SKM-1 treated with dmso at 0.1 percent for 144 hours (cell line): ENCODE data around the gene EEPD1.
"Not testable (repeated sequence)": the region's sequence is repeated elsewhere in the genome, so short reads cannot be mapped to it uniquely, and the experiment has no call there.

Experiments
- DNase-seq: peaks from one replicate; lab custom pipeline; 2025; ENCODE audit not compliant: unreplicated experiment; lab: John Stamatoyannopoulos, UW

Gene EEPD1

GRCh38 chr7:36245684-36246299 lies 92.7 kb downstream of the EEPD1 start:
- DNase-seq: no peak

DNA sequence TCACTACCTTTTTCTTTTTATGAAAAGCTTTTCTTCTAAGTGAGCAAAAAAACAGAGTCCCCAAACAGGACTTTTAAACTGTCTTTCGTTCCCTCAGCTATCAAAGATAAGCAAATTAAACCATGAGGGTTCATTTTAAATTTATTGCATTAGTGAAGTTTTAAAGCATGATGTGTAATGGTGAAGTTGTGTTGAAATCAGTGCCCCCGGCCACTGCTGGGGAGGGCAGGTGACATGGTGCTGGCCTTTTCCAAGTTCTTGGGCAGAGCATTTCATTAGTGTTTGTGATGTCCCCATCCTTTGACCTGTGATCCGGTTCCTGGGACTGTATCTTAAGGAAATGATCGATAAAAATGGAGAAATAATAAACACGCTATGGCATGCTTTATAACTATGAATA lies 96.0 kb downstream of the EEPD1 start:
- no peak for DNase-seq

DNA sequence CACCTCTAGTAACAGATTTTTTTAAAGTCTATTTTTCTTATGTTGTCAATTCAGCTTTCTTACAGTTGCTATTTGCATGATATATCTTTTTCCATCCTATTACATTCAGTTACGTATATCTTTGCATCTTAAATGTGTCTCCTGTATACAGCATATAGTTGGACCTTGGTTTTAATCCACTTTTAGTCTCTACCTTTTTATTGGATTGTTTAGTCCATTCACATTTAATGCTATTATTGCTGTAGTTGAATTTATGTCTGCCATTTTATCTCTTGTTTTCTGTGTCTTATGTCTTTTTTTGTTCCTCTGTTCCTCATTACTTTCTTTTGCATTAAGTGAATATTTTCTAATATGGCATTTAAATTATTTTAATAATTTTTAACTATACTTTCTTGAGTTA lies 100.6 kb downstream of the EEPD1 start:
- no peak for DNase-seq

DNA sequence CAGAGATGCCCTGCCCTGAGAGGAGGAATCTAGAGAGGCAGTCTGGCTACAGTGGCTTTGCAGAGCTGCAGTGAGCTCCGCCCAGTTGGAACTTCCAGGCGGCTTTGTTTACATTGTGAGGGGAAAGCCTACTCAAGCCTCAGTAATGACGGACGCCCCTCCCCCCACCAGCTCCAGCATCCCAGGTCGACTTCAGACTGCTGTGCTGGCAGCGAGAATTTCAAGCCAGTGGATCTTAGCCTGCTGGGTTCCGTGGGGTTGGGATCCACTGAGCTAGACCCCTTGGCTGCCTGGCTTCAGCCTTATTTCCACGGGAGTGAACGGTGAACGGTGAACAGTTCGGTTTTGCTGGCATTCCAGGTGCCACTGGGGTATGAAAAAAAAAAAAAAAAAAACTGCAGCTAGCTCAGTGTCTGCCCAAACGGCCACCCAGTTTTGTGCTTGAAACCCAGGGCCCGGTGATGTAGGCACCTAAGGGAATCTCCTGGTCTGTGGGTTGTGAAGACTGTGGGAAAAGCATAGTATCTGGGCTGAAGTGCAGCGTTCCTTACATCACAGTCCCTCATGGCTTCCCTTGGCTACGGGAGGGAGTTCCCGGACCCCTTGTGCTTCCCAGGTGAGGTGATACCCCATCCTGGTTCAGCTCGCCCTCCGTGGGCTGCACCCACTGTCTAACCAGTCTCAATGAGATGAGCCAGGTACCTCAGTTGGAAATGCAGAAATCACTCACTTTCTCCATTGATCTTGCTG lies 105.6 kb downstream of the EEPD1 start:
- not testable (repeated sequence) for DNase-seq

DNA sequence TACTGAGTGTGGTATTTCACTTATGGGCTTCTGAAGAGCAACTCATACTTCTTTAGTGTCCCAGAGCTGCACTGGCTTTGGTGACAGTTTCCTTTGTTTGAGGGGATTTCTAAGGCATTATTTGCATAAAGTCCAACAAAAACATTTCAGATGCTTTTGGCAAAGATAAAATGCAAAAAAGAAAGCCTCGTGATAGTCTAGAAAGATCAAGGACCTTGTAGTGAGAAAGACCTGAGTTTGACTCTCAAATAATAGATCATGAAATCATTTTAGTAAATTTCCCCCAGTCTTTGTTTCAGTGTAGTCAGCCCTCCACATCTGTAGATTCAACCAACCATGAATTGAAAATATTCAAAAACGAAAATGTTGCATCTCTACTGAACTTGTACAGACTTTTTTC lies 107.4 kb downstream of the EEPD1 start:
- no peak for DNase-seq

DNA sequence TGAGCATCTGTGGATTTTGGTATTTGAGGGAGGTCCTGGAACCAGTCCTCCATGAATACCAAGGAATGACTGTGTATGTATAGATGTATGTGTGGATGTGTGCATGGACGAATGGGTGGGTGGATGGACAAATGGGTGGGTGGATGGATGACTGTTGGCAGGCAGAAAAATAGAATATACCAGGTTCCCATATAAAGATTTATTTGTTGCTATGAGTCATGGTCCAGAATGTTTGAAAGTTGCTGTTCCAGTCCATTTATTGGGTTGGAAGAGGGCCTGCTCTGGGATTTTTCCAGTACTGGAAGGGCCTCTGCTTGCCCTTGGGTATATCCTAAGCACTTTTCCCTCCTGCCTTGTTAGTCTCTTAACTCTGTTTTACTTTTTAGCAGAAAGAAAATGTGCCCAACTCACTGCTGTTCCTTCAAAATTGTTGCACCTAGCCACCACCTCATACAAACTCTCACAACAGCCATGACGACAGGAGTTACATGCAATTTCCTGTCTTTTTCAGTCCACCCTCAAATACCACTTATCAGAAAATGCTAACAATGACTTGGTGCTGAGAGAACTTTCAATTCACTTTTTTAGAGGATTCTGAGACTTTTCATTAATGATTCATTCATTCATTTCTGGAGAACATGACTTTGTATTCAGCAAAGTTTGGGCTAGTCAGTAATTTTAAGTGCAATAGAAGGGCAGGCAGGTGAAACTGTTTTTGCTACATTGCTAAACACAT lies 108.1 kb downstream of the EEPD1 start:
- DNase-seq: peak; percentile 36

- no peak for DNase-seq
These were observed 109.4 kb downstream of the EEPD1 start for GRCh38 chr7:36262309-36263094.

DNA sequence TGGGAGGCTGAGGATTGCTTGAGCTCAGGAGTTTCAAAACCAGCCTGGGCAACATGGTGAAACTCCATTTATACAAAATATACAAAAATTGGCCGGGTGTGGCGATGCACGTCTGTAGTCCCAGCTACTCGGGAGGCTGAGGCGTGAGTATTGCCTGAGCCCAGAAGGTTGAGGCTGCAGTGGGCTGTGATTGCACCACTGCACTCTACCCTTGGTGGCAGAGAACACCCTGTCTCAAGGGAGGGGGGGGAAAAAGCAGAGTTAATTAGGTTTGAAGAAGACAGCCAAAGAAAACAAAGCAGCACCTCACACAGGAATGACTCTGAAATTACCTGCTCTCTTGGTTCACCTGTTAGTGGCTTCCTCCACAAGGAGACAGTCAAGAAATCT lies 110.0 kb downstream of the EEPD1 start:
- DNase-seq: no peak

- DNase-seq: peak; percentile 86
These were observed 111.2 kb downstream of the EEPD1 start for GRCh38 chr7:36264123-36264801.

DNA sequence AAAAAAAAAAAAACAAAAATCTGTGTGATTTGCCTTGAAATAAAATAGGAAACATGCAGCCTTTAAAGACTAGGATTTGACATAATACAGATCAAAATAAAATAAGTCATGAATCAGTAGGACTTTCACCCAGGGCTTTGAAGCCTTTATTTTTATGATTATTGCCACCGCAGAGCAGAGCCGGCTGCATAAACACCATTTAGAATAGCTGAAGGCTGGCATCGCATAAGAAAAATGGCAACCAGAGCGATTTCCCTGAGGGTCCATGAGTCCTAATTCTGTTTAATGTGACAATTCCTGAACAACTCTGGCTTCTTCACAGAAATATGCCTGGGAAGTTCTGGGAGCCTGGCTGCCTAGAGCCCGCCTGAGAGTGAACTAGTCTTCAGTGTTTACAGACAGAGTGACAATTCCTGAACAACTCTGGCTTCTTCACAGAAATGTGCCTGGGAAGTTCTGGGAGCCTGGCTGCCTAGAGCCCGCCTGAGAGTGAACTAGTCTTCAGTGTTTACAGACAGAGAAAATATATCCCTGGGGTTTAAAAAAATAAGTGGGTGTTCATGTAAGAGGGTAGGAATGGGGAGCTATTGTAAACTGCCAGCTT lies 112.0 kb downstream of the EEPD1 start:
- DNase-seq: no peak

DNA sequence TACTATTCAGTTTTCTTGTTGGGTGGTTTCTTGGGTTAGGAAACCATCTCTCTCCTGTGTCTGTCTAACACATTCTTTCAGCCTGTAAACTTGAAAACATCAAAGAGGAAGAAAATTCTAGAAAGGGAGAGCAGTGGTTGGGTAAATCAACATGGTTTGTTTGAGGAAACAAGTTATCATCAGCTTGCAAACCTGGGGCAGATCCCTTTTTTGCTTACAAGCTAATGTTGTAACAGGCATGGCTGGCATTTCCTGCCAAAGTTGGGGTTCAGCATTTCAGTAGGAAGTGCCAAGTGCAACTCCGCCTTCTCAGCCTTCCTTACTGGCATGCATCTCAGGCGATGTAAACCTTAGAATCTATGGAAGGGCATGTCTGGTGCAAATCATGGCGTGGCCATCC lies 112.6 kb downstream of the EEPD1 start:
- peak; percentile 64 for DNase-seq

GRCh38 chr7:36266190-36266589 lies 113.1 kb downstream of the EEPD1 start:
- no peak for DNase-seq

DNA sequence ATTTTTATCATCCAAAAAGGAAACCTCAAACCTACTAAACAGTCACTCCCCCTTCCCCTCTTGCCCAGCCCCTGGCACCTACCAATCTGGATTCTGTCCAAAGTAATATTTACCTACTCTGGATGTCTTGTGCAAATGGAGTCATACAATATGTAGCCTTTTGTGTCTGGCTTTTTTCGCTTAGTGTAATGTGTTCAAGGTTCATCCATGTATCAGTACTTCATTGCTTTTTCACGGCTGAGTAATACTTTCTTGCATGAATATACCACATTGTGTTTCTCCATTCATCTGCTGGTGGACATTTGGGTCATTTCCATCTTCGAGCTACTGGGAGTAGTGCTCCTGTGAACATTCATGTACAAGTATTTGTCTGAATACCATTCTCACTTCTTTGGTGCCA lies 113.6 kb downstream of the EEPD1 start:
- no peak for DNase-seq

- DNase-seq: no peak
These were observed 119.1 kb downstream of the EEPD1 start for GRCh38 chr7:36272211-36272566.

GRCh38 chr7:36272567-36273269 lies 119.7 kb downstream of the EEPD1 start:
- no peak for DNase-seq

GRCh38 chr7:36273836-36274235 lies 120.8 kb downstream of the EEPD1 start:
- no peak for DNase-seq

DNA sequence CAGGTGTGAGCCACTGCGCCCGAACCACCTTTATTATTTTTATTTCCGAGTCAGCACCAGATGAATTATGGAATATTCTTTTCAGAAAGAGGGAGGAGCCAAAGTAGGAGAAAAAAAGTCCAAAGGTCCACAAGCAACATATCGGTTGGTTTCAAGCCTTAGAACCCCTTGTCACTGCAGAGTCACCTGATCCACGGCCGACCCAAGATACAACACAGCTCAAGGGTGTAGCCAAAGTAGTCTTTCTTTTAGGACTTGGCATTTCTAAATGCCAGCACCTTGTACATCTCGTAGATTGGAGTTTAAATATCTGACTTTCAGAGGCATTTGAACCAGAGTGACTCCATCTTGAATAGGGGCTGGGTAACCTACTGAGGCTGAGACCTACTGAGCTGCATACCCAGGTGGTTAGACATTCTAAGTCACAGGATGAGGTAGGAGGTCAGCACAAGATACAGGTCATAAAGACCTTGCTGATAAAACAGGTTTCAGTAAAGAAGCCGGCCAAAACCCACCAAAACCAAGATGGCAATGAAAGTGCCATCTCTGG lies 122.8 kb downstream of the EEPD1 start:
- no peak for DNase-seq

- no peak for DNase-seq
These were observed 123.6 kb downstream of the EEPD1 start for GRCh38 chr7:36276428-36277248.

GRCh38 chr7:36277249-36277542 lies 124.1 kb downstream of the EEPD1 start:
- no peak for DNase-seq
